Brain microvascular endothelial cell (primary cell): Measurements from ENCODE around the gene ACSL4.
"Not testable (repeated sequence)": the region's sequence is repeated elsewhere in the genome, so short reads cannot be mapped to it uniquely, and the experiment has no call there.

Experiments used
- DNase-seq: peaks from one replicate; pipeline ENCODE4 v3.0.0-alpha.2; 2020
- H3K27ac ChIP-seq: fragments of 250-450 bp; sonication (Bioruptor Pico); 2 replicates; pipeline ENCODE4 v1.5.1; 2020; ENCODE audit warnings: mild to moderate bottlenecking, moderate library complexity
- H3K27me3 ChIP-seq: fragments of 250-450 bp; sonication (Bioruptor Pico); replicated peaks from 2 replicates; pipeline ENCODE4 v1.5.1; 2020; ENCODE audit warnings: mild to moderate bottlenecking
- H3K36me3 ChIP-seq: fragments of 250-450 bp; sonication (Bioruptor Pico); replicated peaks from 2 replicates; pipeline ENCODE4 v1.5.1; 2020; ENCODE audit warnings: mild to moderate bottlenecking
- H3K4me3 ChIP-seq: 2 replicates; pipeline ENCODE4 v1.5.1; 2011; ENCODE audit warnings: low read depth, mild to moderate bottlenecking, control low read depth, low read length, moderate library complexity
- CTCF ChIP-seq: IDR thresholded peaks from 2 replicates; pipeline ENCODE4 v1.5.1; 2011; ENCODE audit warnings: low read depth, mild to moderate bottlenecking, moderate library complexity, low read length, control low read depth, inconsistent platforms; ENCODE audit errors: missing control alignments
- in situ Hi-C: cut with HindIII; loops from 2 replicates; pipeline ENCODE4 v1.10.0; 2017; ENCODE audit warnings: low sequenced_read_pairs, low pct_ligation_motif_present

The ACSL4 gene

GRCh38 chrX:109638158-109638557 is 94.9 kb downstream of the ACSL4 start:
- H3K27ac ChIP-seq: no peak overlapping the region
- no peak overlapping the region for H3K4me3 ChIP-seq
- in situ Hi-C loops: no loop called here
- no peaks in the 10 kb centered on the region for H3K36me3 ChIP-seq
- no peak for DNase-seq
- no peak for TF ChIP-seq CTCF
- H3K27me3 ChIP-seq: no peaks in the 10 kb centered on the region

GRCh38 chrX:109637477-109637876 is 95.6 kb downstream of the ACSL4 start:
- H3K36me3 ChIP-seq, DNase-seq, in situ Hi-C loops, H3K27me3 ChIP-seq, H3K27ac ChIP-seq, H3K4me3 ChIP-seq: not testable (repeated sequence)

GRCh38 chrX:109635146-109635545 is 97.9 kb downstream of the ACSL4 start:
- no peak overlapping the region for H3K4me3 ChIP-seq
- peak; percentile 6 for DNase-seq
- TF ChIP-seq CTCF: peak; percentile 65
- H3K27ac ChIP-seq: no peak overlapping the region
- no peaks in the 10 kb centered on the region for H3K27me3 ChIP-seq
- H3K36me3 ChIP-seq: no peaks in the 10 kb centered on the region
- in situ Hi-C loops: no loop called here

- no peak overlapping the region for H3K27ac ChIP-seq
- H3K36me3 ChIP-seq: no peaks in the 10 kb centered on the region
- peak; percentile 64 for TF ChIP-seq CTCF
- no peak overlapping the region for H3K4me3 ChIP-seq
- in situ Hi-C loops: no loop called here
- DNase-seq: no peak
- no peaks in the 10 kb centered on the region for H3K27me3 ChIP-seq
Measured at GRCh38 chrX:109632906-109633504, 100.1 kb downstream of the ACSL4 start.

- no peak for DNase-seq
- H3K36me3 ChIP-seq: no peaks in the 10 kb centered on the region
- no peak overlapping the region for H3K4me3 ChIP-seq
- H3K27ac ChIP-seq: no peak overlapping the region
- no peaks in the 10 kb centered on the region for H3K27me3 ChIP-seq
- in situ Hi-C loops: no loop called here
- TF ChIP-seq CTCF: no peak
Measured at GRCh38 chrX:109629310-109629709, 103.7 kb downstream of the ACSL4 start.

- in situ Hi-C loops: no loop called here
- H3K27me3 ChIP-seq: no peaks in the 10 kb centered on the region
- no peak for DNase-seq
- H3K36me3 ChIP-seq: no peaks in the 10 kb centered on the region
- TF ChIP-seq CTCF: no peak
- H3K27ac ChIP-seq: no peak overlapping the region
- H3K4me3 ChIP-seq: no peak overlapping the region
Measured at GRCh38 chrX:109626637-109627036, 106.4 kb downstream of the ACSL4 start.
